ENCODE measurements around the gene NR5A2.

The NR5A2 gene

GRCh38 chr1:200027264-200027823, at the start of gene NR5A2:
Gene NR5A2, plus strand, starts transcription at chr1:200027710. Its CDS starts 138 bp downstream, at chr1:200027848.
- DNase-seq, result no peak

DNA sequence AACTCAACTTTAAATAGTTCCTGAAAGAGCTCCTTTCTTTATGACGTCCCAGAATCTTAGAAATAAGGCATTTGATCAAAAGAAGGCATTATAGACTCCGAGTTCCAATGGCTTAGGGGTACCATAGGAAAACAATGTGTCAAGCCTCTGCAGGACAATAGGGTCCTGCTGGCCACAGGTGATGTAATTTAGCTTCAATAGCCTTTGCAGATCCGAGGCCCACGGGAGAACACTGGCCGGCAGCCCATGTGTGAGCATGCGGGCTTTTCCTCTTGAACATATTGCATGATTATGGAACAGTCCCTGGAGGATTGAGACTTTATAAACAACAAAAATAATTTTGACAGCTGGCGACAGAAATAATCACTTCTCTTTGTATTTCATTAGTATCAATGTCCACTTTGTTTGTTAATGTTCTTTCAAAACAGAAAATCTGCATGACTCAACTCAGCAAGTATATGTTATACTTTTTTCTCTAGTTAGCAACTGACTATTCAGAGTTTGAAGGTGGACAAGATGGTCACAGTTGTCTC, 49.0 kb upstream of the NR5A2 start:
- no peak for DNase-seq

- DNase-seq, result no peak
Measured at GRCh38 chr1:199979071-199979470, 48.4 kb upstream of the NR5A2 start.

DNA sequence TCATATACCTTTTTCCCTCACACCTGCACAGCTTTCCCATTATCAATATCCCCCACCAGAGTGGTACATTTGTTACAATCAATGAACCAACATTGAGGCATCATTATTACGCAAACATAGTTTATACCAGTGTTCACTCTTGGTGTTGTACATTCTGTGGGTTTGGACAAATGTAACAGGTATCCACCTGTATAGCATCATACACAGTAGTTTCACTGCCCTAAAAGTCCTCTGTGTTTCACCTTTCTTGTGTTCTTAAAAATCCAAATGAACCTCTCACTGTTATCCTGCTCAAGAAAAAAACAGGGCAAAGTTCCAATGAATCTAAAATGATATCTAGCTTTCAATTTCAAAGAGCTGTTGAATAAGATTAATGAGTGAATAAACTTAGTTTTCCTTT, 45.9 kb upstream of the NR5A2 start:
- DNase-seq, result no peak

GRCh38 chr1:199982606-199983005, 44.9 kb upstream of the NR5A2 start:
- no peak for DNase-seq

DNA sequence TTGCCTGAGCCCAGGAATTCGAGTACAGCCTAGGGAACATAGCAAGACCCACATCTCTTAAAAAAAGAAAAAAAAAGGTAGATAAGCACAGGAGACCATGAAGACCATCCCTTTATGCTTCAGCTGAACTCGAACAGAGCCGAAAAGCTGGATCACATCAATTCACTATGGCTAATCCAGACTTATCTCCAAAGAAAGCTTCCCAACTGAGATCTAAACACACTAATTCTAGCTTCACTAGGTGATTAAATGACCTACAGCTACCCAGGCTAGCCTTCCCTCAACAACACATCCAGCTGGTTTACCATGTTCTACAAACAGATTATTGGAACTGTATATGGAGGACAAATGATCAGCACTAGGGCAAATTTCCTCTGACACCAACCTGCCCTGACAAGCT, 44.0 kb upstream of the NR5A2 start:
- DNase-seq, result no peak

GRCh38 chr1:199995096-199995685, 32.3 kb upstream of the NR5A2 start:
- no peak for DNase-seq

- no peak for DNase-seq
Measured at GRCh38 chr1:200005165-200005564, 22.3 kb upstream of the NR5A2 start.

DNA sequence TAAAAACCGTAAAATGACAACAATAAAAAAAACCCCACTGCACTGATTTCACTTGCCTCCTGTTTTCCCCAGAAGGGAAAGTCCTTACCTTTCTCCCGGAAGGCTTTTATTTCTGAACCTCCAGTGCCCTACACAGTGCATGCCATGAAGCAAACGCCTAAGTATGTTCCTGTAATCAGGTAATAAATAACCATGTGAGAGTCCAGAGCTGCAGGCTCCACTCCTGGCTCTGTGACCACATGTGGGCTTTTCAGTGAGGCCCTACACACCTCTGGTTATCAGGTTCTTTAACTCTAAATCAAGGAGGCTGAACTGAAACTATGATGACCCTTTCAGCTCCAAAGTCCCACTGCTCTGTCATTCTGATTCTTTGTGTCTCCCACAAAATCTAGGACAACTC, 20.8 kb upstream of the NR5A2 start:
- no peak for DNase-seq

GRCh38 chr1:200015811-200016210, 11.7 kb upstream of the NR5A2 start:
- no peak for DNase-seq

GRCh38 chr1:200021577-200022238, 5.8 kb upstream of the NR5A2 start:
- no peak for DNase-seq

- no peak for DNase-seq
Measured at GRCh38 chr1:200022239-200022804, 5.2 kb upstream of the NR5A2 start.

DNA sequence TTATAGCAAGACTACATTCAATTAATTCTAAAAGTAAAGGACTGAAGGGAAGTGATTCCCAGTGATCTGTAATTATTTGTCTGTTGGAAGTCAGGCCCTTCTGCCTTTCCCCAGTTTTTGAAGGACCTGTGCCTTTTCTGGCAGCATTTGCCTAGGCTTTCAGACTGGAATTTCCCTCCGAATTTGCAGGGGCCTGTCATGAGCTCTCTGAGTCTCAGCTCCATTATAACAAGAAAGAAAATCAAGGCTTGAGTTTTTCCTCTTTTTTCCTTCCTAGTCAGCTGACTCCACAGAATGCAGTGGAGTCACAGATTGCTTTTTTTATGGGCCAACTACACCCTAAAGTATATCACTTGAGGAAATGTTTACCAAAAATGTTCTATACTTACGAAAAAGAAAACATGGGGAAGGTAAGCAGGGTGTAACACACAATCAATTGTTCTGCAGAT, 1.1 kb downstream of the NR5A2 start:
- DNase-seq, result no peak

DNA sequence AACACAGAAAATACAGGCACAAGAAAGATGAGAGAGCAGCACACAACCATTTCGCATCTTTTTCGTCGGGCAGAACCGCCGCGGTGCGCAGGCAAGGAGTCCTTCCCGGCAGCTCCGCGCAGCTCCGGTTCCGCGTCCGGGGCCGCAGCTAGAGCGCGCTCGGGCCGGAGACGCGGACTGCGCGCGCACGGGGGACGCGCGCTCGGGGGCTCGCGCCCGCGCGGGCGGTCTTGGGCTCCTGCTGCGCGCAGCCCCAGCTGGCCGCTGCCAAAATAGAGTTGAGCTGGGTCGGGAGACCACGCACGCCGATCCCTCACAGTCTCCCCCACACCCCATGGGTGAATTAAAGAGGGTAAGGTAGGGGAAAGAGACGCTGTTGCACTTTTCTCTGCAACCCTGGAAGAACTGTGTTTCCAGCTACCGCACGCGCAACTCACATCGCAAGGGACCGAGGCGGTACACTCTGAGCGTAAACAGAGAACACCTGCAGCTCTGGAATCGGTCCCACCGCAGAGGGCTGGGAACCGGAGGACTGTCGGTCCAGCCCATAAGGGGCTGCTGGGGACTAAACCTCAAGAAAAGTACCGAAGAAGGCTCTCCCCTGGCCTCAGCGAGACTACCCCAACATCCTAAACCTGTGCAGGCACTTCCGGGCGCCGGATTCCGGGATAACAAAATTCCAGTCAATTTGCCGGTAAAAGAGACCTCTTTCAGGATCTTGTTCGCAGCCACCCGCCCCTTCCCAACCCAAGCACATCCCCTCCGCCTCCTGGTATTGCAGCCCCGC, 1.7 kb downstream of the NR5A2 start:
- no peak for DNase-seq

DNA sequence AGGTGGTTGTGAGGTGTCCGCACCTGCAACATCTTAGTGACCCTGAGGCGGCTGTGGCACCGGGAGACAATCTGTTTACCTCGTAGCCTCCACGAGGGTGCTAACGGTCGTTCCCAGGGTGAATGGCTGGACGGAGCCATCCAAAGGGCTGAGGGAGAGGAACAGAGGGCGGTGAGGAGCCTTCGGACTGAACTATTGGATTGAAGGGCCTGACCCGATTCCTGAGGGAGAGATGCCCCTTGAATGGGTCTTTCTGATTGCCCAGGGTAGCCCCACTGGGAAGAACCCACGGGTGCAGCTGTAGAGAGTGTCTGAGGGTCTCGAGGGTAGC, 2.3 kb downstream of the NR5A2 start:
- no peak for DNase-seq

DNA sequence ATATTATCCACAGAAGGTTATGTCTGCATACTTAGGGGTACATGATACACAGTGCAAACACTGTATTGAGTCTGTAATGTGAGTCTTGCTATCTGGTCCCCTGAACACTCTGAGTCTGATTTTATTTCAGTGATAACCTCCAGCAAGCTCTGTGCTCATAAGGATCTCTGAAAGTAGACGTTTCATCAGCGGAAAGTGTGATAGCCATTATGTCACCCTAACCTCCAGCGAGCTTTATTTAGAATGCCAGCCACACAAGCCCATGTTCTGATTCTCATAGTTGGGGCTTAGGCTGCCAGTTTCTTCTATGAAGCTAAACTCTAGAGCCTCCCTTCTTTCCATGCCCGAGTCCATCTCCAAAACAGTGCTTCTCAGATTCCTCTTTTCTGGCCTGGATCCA, 3.3 kb downstream of the NR5A2 start:
- no peak for DNase-seq

DNA sequence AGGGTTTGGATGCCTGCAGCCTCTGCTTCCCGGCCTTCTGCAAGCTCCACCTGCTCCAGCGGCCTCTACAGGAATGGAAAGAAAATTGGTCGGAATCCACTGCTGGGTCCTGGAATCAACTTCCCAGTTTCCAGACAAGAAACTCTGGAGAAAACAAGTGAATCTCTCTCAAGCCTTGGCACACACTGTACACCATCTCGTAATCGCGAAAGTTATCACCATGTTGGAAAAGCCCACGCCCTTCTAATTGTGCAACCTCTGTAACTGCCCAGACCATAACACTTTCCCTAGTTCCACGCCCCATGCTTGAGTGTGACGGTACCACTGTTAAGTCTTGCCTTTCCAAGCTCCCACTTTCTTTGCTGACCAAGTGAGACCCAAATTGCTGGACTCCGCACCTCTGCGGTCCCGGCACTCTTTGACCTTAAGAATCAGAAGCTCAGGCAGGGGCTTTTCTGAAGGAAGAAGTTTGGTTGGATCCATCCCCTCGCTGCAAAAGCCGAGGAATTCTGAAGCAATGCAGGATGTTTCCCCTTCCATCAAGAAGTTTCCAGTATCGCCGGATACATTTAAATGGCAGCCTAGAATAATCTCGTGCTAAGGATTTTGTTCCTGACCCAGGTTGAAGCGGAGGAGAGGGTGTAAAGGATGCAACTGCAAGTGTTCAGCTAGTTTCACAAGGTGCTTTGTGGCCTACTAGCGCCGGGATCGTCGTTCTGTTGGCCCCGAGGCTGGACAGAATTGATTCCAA, 6.2 kb downstream of the NR5A2 start:
- no peak for DNase-seq

GRCh38 chr1:200034262-200034557, 6.7 kb downstream of the NR5A2 start:
- DNase-seq, result no peak

DNA sequence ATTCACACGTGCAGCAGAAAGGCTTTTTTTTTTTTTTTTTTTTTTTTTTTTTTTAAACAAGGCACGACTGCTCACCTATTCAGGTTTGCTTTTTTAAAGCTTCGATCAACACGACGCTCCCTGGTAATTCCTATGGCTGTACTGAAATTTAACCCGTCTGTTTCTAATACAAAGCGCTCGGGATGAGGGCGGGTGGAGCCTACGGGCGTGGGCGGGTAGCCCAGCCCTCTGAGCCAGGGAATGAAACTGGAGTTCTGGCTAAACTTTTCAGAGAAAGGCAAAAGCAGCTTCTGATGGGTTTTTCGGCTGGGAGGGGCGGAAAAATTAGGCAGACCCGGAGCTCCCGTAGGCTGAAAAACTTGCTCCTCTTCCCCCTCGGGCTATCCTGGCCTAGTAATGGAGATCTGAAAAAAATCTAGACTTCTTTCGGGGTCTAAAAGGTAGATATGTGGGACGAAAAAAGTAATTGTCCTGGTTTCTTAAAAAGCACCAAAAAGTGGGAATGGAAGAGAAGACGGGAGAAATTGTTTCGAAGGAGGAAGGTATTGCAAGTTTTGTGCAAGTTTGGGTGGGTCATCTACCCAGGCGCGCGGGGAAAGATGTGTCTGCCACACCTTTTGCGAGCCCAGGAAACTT, 7.4 kb downstream of the NR5A2 start:
- no peak for DNase-seq

- DNase-seq, result no peak
Measured at GRCh38 chr1:200035397-200035955, 8.0 kb downstream of the NR5A2 start.

- DNase-seq, result no peak
Measured at GRCh38 chr1:200035956-200036618, 8.6 kb downstream of the NR5A2 start.

Data from activated CD4-positive, alpha-beta T cell treated with anti-CD3 and anti-CD28 coated beads for 48 hours (primary cell).